ENCODE measurements around the gene CRISP1. TPM values are rescaled to one million over a fixed set of nuclear protein-coding genes. Genes with fewer than 3 reads are reported as not detected.

Gene CRISP1
- total RNA-seq, 1 experiment from 2014 or later = not detected

GRCh38 chr6:49805246-49805645 is 61.1 kb downstream of the CRISP1 start:
- Histone ChIP-seq H3K79me2 (ENCODE audit: insufficient read depth, low read length) (no peaks in the 10 kb centered on the region), H3K9ac (ENCODE audit: extremely low read depth, insufficient read length, low read length) (no peak overlapping the region), H3K4ac (ENCODE audit: low read depth, low read length) (no peak overlapping the region), H3K18ac (ENCODE audit: insufficient read length, low read depth, low read length) (no peak overlapping the region), H4K8ac (replicated peaks; ENCODE audit: insufficient read length, low read depth, low read length) (no peak overlapping the region), H3K79me1 (ENCODE audit: insufficient read depth, low read depth, low read length, poor library complexity, severe bottlenecking) (no peaks in the 10 kb centered on the region), H3K23me2 (ENCODE audit: insufficient read length, low read depth, low read length, poor library complexity, severe bottlenecking) (no peaks in the 10 kb centered on the region), H2BK120ac (ENCODE audit: low read depth, low read length, poor library complexity, severe bottlenecking) (no peak overlapping the region), H4K20me1 (ENCODE audit: control insufficient read depth, insufficient read depth, insufficient read length) (no peaks in the 10 kb centered on the region), H3K4me2 (ENCODE audit: insufficient read depth, insufficient read length, low read length) (no peak overlapping the region), H2BK5ac (ENCODE audit: insufficient read length, low read length) (no peak overlapping the region), H3K4me1 (ENCODE audit: insufficient read depth, low read length) (no peaks in the 10 kb centered on the region), H3K14ac (ENCODE audit: insufficient read depth, low read length) (no peak overlapping the region), H4K91ac (ENCODE audit: insufficient read length, low read depth, low read length) (no peak overlapping the region), H4K5ac (ENCODE audit: insufficient read length, low read depth, low read length) (no peak overlapping the region), H3K23ac (ENCODE audit: insufficient read length, low read depth, low read length) (no peak overlapping the region), H2AFZ (ENCODE audit: low read length) (no peak overlapping the region), H3K27ac (ENCODE audit: insufficient read length, low read depth, low read length) (no peak overlapping the region), H3K27me3 (ENCODE audit: insufficient read depth, low read length) (no peaks in the 10 kb centered on the region), H2BK20ac (ENCODE audit: low read depth, low read length, poor library complexity, severe bottlenecking) (no peak overlapping the region), H3K9me3 (ENCODE audit: control insufficient read depth, low read depth, low read length) (no peaks in the 10 kb centered on the region), H3T11ph (ENCODE audit: low read length) (no peak overlapping the region), H2BK12ac (ENCODE audit: insufficient read length, low read depth, low read length) (no peak overlapping the region), H2AK5ac (ENCODE audit: insufficient read length, low read length) (no peak overlapping the region), H2BK15ac (ENCODE audit: low read depth, low read length) (no peak overlapping the region), H3K56ac (ENCODE audit: insufficient read length, low read depth, low read length) (no peak overlapping the region)
- Mint-ChIP-seq H3K4me3 (no peak overlapping the region), H3K27ac (no peak overlapping the region), H3K9me3 (peaks cover 0 to 9% of the 10 kb centered on the region in 2 experiments; a peak in 3 of 5 replicates), H3K27me3 (ENCODE audit: low read depth) (no peaks in the 10 kb centered on the region), H3K4me1 (no peaks in the 10 kb centered on the region), H3K36me3 (ENCODE audit: insufficient read depth in 1 of 3, low read depth in 3 of 3) (no peaks in the 10 kb centered on the region; a peak in 3 of 7 replicates)
- DNase-seq = no peak
- no peak for TF ChIP-seq CTCF (conservative IDR thresholded peaks at IDR 0.05)
- WGBS (ENCODE audit: extremely low coverage, insufficient read length, low lambda C conversion rate) = no CpG with 5 or more reads among the region's 3 CpGs
